DOHH2 (cell line): Measurements from ENCODE around the gene OR4E2.

ENCODE experiments used
- H3F3A ChIP-seq: fragments of 200-600 bp; sonication (generic), shearing (Covaris generic); 2 replicates; pipeline ENCODE4 v1.6.0; 2016; ENCODE audit warnings: antibody characterized with exemption, mild to moderate bottlenecking; ENCODE audit not compliant: control insufficient read depth, insufficient read depth
- H3K27ac ChIP-seq: fragments of 200-600 bp; sonication (generic); 2 replicates; pipeline ENCODE4 v1.5.1; 2014; ENCODE audit warnings: low read depth, mild to moderate bottlenecking, low read length, moderate library complexity
- H3K27me3 ChIP-seq: fragments of 200-600 bp; sonication (generic); 2 replicates; pipeline ENCODE4 v1.6.1; 2014; ENCODE audit warnings: mild to moderate bottlenecking, low read length, mixed read lengths; ENCODE audit not compliant: control insufficient read depth
- H3K36me3 ChIP-seq: fragments of 200-600 bp; sonication (generic); 2 replicates; pipeline ENCODE4 v1.6.1; 2014; ENCODE audit warnings: mild to moderate bottlenecking, low read length, moderate library complexity, mixed read lengths; ENCODE audit not compliant: control insufficient read depth
- H3K4me1 ChIP-seq: fragments of 200-600 bp; sonication (generic); 2 replicates; pipeline ENCODE4 v1.6.1; 2014; ENCODE audit warnings: mild to moderate bottlenecking, low read length, mixed read lengths; ENCODE audit not compliant: control insufficient read depth
- H3K4me2 ChIP-seq: fragments of 200-600 bp; sonication (generic); 2 replicates; pipeline ENCODE4 v1.6.0; 2014; ENCODE audit warnings: mild to moderate bottlenecking, low read length, moderate library complexity
- H3K4me3 ChIP-seq: fragments of 200-600 bp; sonication (generic); 2 replicates; pipeline ENCODE4 v1.5.1; 2014; ENCODE audit warnings: mild to moderate bottlenecking, low read length, mixed read lengths
- H3K79me2 ChIP-seq: fragments of 200-600 bp; sonication (generic); 2 replicates; pipeline ENCODE4 v1.6.1; 2014; ENCODE audit warnings: mild to moderate bottlenecking, low read length, mixed read lengths; ENCODE audit not compliant: control insufficient read depth
- H3K9me2 ChIP-seq: fragments of 200-600 bp; sonication (generic); replicated peaks from 2 replicates; pipeline ENCODE4 v1.6.1; 2014; ENCODE audit warnings: mild to moderate bottlenecking, low read length, mixed read lengths; ENCODE audit not compliant: control insufficient read depth
- H3K9me3 ChIP-seq: fragments of 200-600 bp; sonication (generic); 2 replicates; pipeline ENCODE4 v1.6.1; 2014; ENCODE audit warnings: antibody characterized with exemption, low read length, mixed read lengths; ENCODE audit not compliant: control insufficient read depth, insufficient read depth
- H4K20me1 ChIP-seq: fragments of 200-600 bp; sonication (generic); 2 replicates; pipeline ENCODE4 v1.6.0; 2014; ENCODE audit warnings: low read depth, mild to moderate bottlenecking, antibody characterized with exemption, low read length, moderate library complexity; ENCODE audit not compliant: control insufficient read depth, insufficient read depth
- CTCF ChIP-seq: fragments of 200-600 bp; sonication (generic); IDR thresholded peaks from one replicate; pipeline ENCODE4 v1.5.1; 2014; ENCODE audit warnings: antibody characterized with exemption, mild to moderate bottlenecking, low read depth, low read length; ENCODE audit not compliant: poor library complexity, severe bottlenecking
- EZH2phosphoT487 ChIP-seq: fragments of 200-600 bp; sonication (generic); IDR thresholded peaks from 2 replicates; pipeline ENCODE4 v1.6.1; 2017; ENCODE audit warnings: borderline replicate concordance, mild to moderate bottlenecking, antibody characterized with exemption, low read length, moderate library complexity, mixed read lengths

OR4E2 gene

GRCh38 chr14:21652209-21652808 is 1.3 kb upstream of the OR4E2 start:
- no peaks in the 10 kb centered on the region for H3K36me3 ChIP-seq
- H3F3A ChIP-seq, result no peaks in the 10 kb centered on the region

GRCh38 chr14:21654215-21654614 is 580 bp downstream of the OR4E2 start:
- H3K36me3 ChIP-seq, result no peaks in the 10 kb centered on the region
- H3K79me2 ChIP-seq, result no peaks in the 10 kb centered on the region
- no peak overlapping the region for H3K27ac ChIP-seq

More at GRCh38 chr14:21652209-21652808, 1.3 kb upstream of the OR4E2 start:
- H3K79me2 ChIP-seq, result no peaks in the 10 kb centered on the region
- no peaks in the 10 kb centered on the region for H3K9me3 ChIP-seq
- no peaks in the 10 kb centered on the region for H3K9me2 ChIP-seq
- TF ChIP-seq CTCF, result no peak
- no peak for TF ChIP-seq EZH2phosphoT487
- no peaks in the 10 kb centered on the region for H4K20me1 ChIP-seq
- no peak overlapping the region for H3K27ac ChIP-seq
- no peak overlapping the region for H3K4me2 ChIP-seq
- peaks cover 3% of the 10 kb centered on the region for H3K27me3 ChIP-seq
- no peak overlapping the region for H3K4me3 ChIP-seq
- H3K4me1 ChIP-seq, result no peaks in the 10 kb centered on the region

GRCh38 chr14:21656980-21657379 is 3.3 kb downstream of the OR4E2 start:
- H3K27ac ChIP-seq, result no peak overlapping the region
- no peaks in the 10 kb centered on the region for H4K20me1 ChIP-seq
- H3K4me3 ChIP-seq, result no peak overlapping the region
- no peaks in the 10 kb centered on the region for H3K79me2 ChIP-seq
- no peaks in the 10 kb centered on the region for H3K36me3 ChIP-seq
- TF ChIP-seq CTCF (no peak), EZH2phosphoT487 (no peak)
- no peak overlapping the region for H3K4me2 ChIP-seq
- no peaks in the 10 kb centered on the region for H3K9me3 ChIP-seq
- H3K4me1 ChIP-seq, result no peaks in the 10 kb centered on the region
- no peaks in the 10 kb centered on the region for H3F3A ChIP-seq
- H3K27me3 ChIP-seq, result peaks cover 4% of the 10 kb centered on the region; the same call in 1 of the 2 replicates
- H3K9me2 ChIP-seq, result no peaks in the 10 kb centered on the region

More at GRCh38 chr14:21654215-21654614, 580 bp downstream of the OR4E2 start:
- Histone ChIP-seq H3K9me3 (no peaks in the 10 kb centered on the region), H4K20me1 (no peaks in the 10 kb centered on the region), H3K4me1 (no peaks in the 10 kb centered on the region), H3K4me2 (no peak overlapping the region), H3K9me2 (no peaks in the 10 kb centered on the region), H3F3A (no peaks in the 10 kb centered on the region), H3K4me3 (no peak overlapping the region), H3K27me3 (peaks cover 7% of the 10 kb centered on the region)
- TF ChIP-seq CTCF (no peak), EZH2phosphoT487 (no peak)
